Right ventricle myocardium superior (tissue), 1 donor: ENCODE results near the gene UBL3. TPM values are rescaled to one million over a fixed set of nuclear protein-coding genes. Genes with fewer than 3 reads are reported as not detected.

Source experiments
- ATAC-seq: fragments of 200-7000 bp; cut with Tn5 transposase; one replicate; pipeline ENCODE4 v1.9.1; 2020; ENCODE audit warnings: mild to moderate bottlenecking; ENCODE audit not compliant: poor library complexity
- DNase-seq: peaks from one replicate; pipeline ENCODE4 v3.0.0-alpha.2; 2020
- intact Hi-C: fragments of 100-400 bp; cut with DNase I; formaldehyde crosslinking; loops from one replicate; pipeline ENCODE4 v1.11.2; 2022
- total RNA-seq: library from RNA; stranded (reverse); fragmentation: NEBNext Ultra II Directional; extraction: Animal tissue kit (Norgen Biotek cat#: 25700); gene quantifications from one replicate; pipeline ENCODE4 v1.2.1, GENCODE V29; 2021
- donor health status: DM: no; HTN: yes; CAD: no; lungs with severe emphysema.

Gene UBL3
- total RNA-seq, 1 donor from 2014 or later: 21.1 TPM

- DNase-seq: no peak
- ATAC-seq: no peak
- intact Hi-C loops: no loop called here
Measured at GRCh38 chr13:29785978-29786377, 64.4 kb downstream of the UBL3 start.

GRCh38 chr13:29782798-29783197 is 67.6 kb downstream of the UBL3 start:
- no peak for DNase-seq

GRCh38 chr13:29774830-29775229 is 75.6 kb downstream of the UBL3 start:
- ATAC-seq: no peak
- intact Hi-C loops: loop anchor here (5.0 kb wide), 2 partner anchors 72 to 337 kb away; no protein-coding TSS in a partner anchor
- no peak for DNase-seq

More at GRCh38 chr13:29782798-29783197, 67.6 kb downstream of the UBL3 start:
- no peak for ATAC-seq
- intact Hi-C loops: no loop called here

GRCh38 chr13:29771247-29771646 is 79.2 kb downstream of the UBL3 start:
- intact Hi-C loops: loop anchor here (5.0 kb wide), 2 partner anchors 76 to 341 kb away; no protein-coding TSS in a partner anchor
- ATAC-seq (peak; percentile 34), DNase-seq (no peak)

- ATAC-seq: no peak
- intact Hi-C loops: no loop called here
- no peak for DNase-seq
Measured at GRCh38 chr13:29767006-29767405, 83.4 kb downstream of the UBL3 start.

- DNase-seq (no peak), ATAC-seq (no peak)
- intact Hi-C loops: no loop called here
Measured at GRCh38 chr13:29763436-29764180, 86.8 kb downstream of the UBL3 start.

- intact Hi-C loops: no loop called here
- no peak for ATAC-seq
- no peak for DNase-seq
Measured at GRCh38 chr13:29761815-29762214, 88.6 kb downstream of the UBL3 start.

- ATAC-seq (no peak), DNase-seq (no peak)
- intact Hi-C loops: no loop called here
Measured at GRCh38 chr13:29761160-29761559, 89.3 kb downstream of the UBL3 start.

- DNase-seq (no peak), ATAC-seq (no peak)
- intact Hi-C loops: no loop called here
Measured at GRCh38 chr13:29760544-29760943, 89.9 kb downstream of the UBL3 start.

GRCh38 chr13:29758531-29759114 is 91.8 kb downstream of the UBL3 start:
- DNase-seq (no peak), ATAC-seq (no peak)
- intact Hi-C loops: no loop called here

GRCh38 chr13:29756506-29756905 is 93.9 kb downstream of the UBL3 start:
- no peak for DNase-seq
- no peak for ATAC-seq
- intact Hi-C loops: no loop called here

GRCh38 chr13:29754473-29754806 is 96.0 kb downstream of the UBL3 start:
- ATAC-seq (no peak), DNase-seq (no peak)
- intact Hi-C loops: no loop called here

- intact Hi-C loops: no loop called here
- ATAC-seq (no peak), DNase-seq (no peak)
Measured at GRCh38 chr13:29753618-29754472, 96.6 kb downstream of the UBL3 start.

- intact Hi-C loops: no loop called here
- ATAC-seq: no peak
- no peak for DNase-seq
Measured at GRCh38 chr13:29752175-29752574, 98.2 kb downstream of the UBL3 start.

GRCh38 chr13:29750183-29750530 is 100.3 kb downstream of the UBL3 start:
- DNase-seq (no peak), ATAC-seq (no peak)
- intact Hi-C loops: no loop called here

GRCh38 chr13:29749401-29750182 is 100.8 kb downstream of the UBL3 start:
- ATAC-seq: no peak
- intact Hi-C loops: no loop called here
- DNase-seq: no peak

GRCh38 chr13:29748097-29748496 is 102.3 kb downstream of the UBL3 start:
- intact Hi-C loops: no loop called here
- no peak for ATAC-seq

GRCh38 chr13:29746148-29746677 is 104.2 kb downstream of the UBL3 start:
- intact Hi-C loops: no loop called here
- ATAC-seq: no peak

More at GRCh38 chr13:29748097-29748496, 102.3 kb downstream of the UBL3 start:
- no peak for DNase-seq

GRCh38 chr13:29745704-29746103 is 104.7 kb downstream of the UBL3 start:
- intact Hi-C loops: no loop called here
- DNase-seq (no peak), ATAC-seq (no peak)

More at GRCh38 chr13:29746148-29746677, 104.2 kb downstream of the UBL3 start:
- DNase-seq: no peak
